ENCODE measurements around the gene WNK2.

Gene WNK2

GRCh38 chr9:93308158-93308602 is 124.2 kb downstream of the WNK2 start:
- no peak for DNase-seq (ENCODE audit: low read depth)
- H3K4me3 ChIP-seq (ENCODE audit: low read depth, low read length): no peak overlapping the region
- TF ChIP-seq, protein P1, sequence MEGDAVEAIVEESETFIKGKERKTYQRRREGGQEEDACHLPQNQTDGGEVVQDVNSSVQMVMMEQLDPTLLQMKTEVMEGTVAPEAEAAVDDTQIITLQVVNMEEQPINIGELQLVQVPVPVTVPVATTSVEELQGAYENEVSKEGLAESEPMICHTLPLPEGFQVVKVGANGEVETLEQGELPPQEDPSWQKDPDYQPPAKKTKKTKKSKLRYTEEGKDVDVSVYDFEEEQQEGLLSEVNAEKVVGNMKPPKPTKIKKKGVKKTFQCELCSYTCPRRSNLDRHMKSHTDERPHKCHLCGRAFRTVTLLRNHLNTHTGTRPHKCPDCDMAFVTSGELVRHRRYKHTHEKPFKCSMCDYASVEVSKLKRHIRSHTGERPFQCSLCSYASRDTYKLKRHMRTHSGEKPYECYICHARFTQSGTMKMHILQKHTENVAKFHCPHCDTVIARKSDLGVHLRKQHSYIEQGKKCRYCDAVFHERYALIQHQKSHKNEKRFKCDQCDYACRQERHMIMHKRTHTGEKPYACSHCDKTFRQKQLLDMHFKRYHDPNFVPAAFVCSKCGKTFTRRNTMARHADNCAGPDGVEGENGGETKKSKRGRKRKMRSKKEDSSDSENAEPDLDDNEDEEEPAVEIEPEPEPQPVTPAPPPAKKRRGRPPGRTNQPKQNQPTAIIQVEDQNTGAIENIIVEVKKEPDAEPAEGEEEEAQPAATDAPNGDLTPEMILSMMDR (IDR thresholded peaks at IDR 0.05; ENCODE audit: low read depth, low read length): no peak
- TF ChIP-seq, protein P2, sequence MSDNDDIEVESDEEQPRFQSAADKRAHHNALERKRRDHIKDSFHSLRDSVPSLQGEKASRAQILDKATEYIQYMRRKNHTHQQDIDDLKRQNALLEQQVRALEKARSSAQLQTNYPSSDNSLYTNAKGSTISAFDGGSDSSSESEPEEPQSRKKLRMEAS (IDR thresholded peaks at IDR 0.05; ENCODE audit: low read depth, low read length): no peak
- no peak for TF ChIP-seq MYC (IDR thresholded peaks at IDR 0.05; ENCODE audit: low read depth, low read length)

GRCh38 chr9:93308676-93309075 is 124.7 kb downstream of the WNK2 start:
- TF ChIP-seq MYC (IDR thresholded peaks at IDR 0.05; ENCODE audit: low read depth, low read length) (no peak), POLR2A (IDR thresholded peaks at IDR 0.05; ENCODE audit: extremely low read depth, insufficient read length) (no peak)
- TF ChIP-seq, protein P2 (IDR thresholded peaks at IDR 0.05; ENCODE audit: low read depth, low read length): no peak
- TF ChIP-seq, protein P1 (IDR thresholded peaks at IDR 0.05; ENCODE audit: low read depth, low read length): no peak
- DNase-seq (ENCODE audit: low read depth): no peak
- no peak overlapping the region for H3K4me3 ChIP-seq (ENCODE audit: low read depth, low read length)

DNA sequence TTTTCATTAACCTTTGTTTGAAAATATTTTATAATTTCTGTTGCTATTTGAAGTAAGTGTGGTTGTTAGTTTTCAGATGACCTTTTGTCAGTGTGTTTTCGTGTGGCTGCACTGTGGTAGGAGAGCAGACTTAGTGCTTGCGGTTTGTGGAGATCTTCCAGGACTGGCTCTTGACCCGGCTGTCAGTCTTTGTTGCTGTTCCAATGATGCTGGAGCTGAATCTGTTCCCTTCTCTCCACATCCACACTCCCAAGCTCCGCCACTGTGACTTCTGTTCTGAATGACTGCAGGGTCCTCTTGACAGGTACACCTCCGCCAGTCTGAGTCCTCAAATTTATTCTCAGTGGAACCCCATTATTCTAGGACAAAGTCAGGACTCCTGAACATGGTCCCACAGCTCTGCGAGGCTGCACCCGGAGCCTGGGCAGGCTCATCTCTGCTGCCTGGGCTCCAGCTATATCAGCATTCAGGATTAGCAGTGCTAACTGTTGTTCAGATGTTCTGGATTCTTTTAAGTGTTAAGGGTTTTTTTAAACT is 126.0 kb downstream of the WNK2 start:
- H3K4me3 ChIP-seq (ENCODE audit: low read depth, low read length): no peak overlapping the region
- DNase-seq (ENCODE audit: low read depth): no peak
- TF ChIP-seq MYC (IDR thresholded peaks at IDR 0.05; ENCODE audit: low read depth, low read length) (no peak), POLR2A (IDR thresholded peaks at IDR 0.05; ENCODE audit: extremely low read depth, insufficient read length) (no peak)
- TF ChIP-seq, protein P1 (IDR thresholded peaks at IDR 0.05; ENCODE audit: low read depth, low read length): no peak
- TF ChIP-seq, protein P2 (IDR thresholded peaks at IDR 0.05; ENCODE audit: low read depth, low read length): no peak

DNA sequence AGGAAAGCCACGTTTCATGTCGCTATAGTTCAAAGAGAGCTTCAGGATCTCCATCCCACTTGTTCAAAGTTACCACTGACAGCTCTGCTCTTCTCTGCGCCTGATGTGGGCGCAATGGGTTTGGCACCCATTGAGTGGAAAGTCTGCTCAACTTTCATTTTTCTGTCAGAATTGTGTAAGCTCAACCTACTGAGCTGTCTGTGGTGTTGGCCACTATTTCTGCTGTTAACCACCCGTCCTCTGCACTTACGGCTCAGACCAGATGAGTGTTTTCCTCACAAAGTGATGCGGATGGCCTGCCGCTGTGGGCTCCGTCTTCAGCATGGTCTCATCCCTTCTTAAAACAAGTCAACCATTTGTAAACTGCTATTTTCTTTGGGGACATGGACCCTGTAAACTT is 131.2 kb downstream of the WNK2 start:
- DNase-seq (ENCODE audit: low read depth): no peak
- TF ChIP-seq MYC (IDR thresholded peaks at IDR 0.05; ENCODE audit: low read depth, low read length): no peak
- TF ChIP-seq, protein P2 (IDR thresholded peaks at IDR 0.05; ENCODE audit: low read depth, low read length): no peak
- no peak for TF ChIP-seq POLR2A (IDR thresholded peaks at IDR 0.05; ENCODE audit: extremely low read depth, insufficient read length)
- TF ChIP-seq, protein P1 (IDR thresholded peaks at IDR 0.05; ENCODE audit: low read depth, low read length): no peak
- no peak overlapping the region for H3K4me3 ChIP-seq (ENCODE audit: low read depth, low read length)

DNA sequence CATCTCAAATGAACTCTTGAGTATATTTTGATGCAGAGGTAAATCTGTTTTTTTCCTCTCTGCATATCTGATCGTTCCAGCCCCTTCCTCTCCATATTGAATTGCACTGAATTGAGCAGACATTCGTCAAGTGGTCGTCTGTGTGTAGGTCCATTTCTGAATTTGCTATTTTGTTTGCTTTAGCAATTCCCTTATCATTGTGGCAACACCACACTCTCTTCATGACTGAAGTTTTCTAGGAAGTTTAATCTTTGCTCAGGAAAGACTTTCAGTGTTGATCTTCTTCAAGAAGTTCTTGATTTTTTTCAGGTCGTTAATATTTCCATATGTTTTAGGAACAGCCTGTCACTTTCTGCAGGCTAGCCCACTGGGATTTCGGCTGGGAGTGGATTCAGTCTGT is 132.0 kb downstream of the WNK2 start:
- DNase-seq (ENCODE audit: low read depth): no peak
- H3K4me3 ChIP-seq (ENCODE audit: low read depth, low read length): no peak overlapping the region
- TF ChIP-seq POLR2A (IDR thresholded peaks at IDR 0.05; ENCODE audit: extremely low read depth, insufficient read length) (no peak), MYC (IDR thresholded peaks at IDR 0.05; ENCODE audit: low read depth, low read length) (no peak)
- TF ChIP-seq, protein P1 (IDR thresholded peaks at IDR 0.05; ENCODE audit: low read depth, low read length): no peak
- TF ChIP-seq, protein P2 (IDR thresholded peaks at IDR 0.05; ENCODE audit: low read depth, low read length): no peak
